ENCODE measurements around the gene KHDC3L. TPM values are rescaled to one million over a fixed set of nuclear protein-coding genes. Genes with fewer than 3 reads are reported as not detected.
"Not testable (repeated sequence)": the region's sequence is repeated elsewhere in the genome, so short reads cannot be mapped to it uniquely, and the experiment has no call there.

KHDC3L gene
- polyA plus RNA-seq, 6 donors from 2014 or later = not detected

GRCh38 chr6:73381531-73381930 lies 19.1 kb downstream of the KHDC3L start:
- not testable (repeated sequence) for H3K9me3 Mint-ChIP-seq; DNase-seq; ATAC-seq (ENCODE audit: low read depth in 2 of 2); H3K4me1 Mint-ChIP-seq; H3K27me3 Mint-ChIP-seq; H3K27ac Mint-ChIP-seq; H3K36me3 Mint-ChIP-seq
- H3K4me3 Mint-ChIP-seq = peak overlapping the region in 1 of 8 donors; percentile 10

DNA sequence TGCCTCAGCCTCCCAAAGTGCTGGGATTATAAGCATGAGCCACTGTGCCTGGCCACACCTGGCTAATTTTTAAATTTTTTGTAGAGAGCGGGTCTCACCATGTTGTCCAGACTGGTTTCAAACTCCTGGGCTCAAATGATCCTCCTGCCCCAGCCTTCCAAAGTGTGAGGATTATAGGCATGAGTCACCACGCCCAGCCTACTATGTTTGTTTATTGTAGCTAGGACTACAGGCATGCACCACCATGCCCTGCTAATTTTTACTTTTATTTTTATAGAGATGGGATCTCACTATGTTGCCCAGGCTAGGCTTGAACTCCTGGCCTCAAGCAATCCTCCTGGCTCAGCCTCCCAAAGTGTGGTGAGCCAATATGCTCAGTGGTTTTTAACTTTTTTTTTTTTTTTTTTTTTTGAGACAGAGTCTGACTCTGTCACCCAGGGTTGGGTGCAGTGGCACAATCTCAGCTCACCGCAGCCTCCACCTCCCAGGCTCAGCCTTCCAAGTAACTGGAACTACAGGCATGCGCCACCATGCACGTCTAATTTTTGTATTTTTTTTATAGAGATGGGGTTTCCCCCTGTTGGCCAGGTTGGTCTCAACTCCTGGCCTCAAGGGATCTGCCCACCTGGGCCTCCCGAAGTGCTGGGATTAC lies 20.1 kb downstream of the KHDC3L start:
- no peak overlapping the region for H3K27ac Mint-ChIP-seq
- no peaks in the 10 kb centered on the region for H3K27me3 Mint-ChIP-seq
- no peaks in the 10 kb centered on the region for H3K9me3 Mint-ChIP-seq
- H3K4me1 Mint-ChIP-seq = peaks cover 0 to 2% (median 0%) of the 10 kb centered on the region in 3 donors
- no peak for DNase-seq
- H3K36me3 Mint-ChIP-seq = no peaks in the 10 kb centered on the region
- no peak for ATAC-seq (ENCODE audit: low read depth in 2 of 2)
- H3K4me3 Mint-ChIP-seq = no peak overlapping the region

- peak overlapping the region in 2 of 6 donors; percentile 56 to 72 for H3K27ac Mint-ChIP-seq
- peak; percentile 16 to 18 for ATAC-seq (ENCODE audit: low read depth in 2 of 2)
Observed at GRCh38 chr6:73388433-73388799, 26.0 kb downstream of the KHDC3L start.

DNA sequence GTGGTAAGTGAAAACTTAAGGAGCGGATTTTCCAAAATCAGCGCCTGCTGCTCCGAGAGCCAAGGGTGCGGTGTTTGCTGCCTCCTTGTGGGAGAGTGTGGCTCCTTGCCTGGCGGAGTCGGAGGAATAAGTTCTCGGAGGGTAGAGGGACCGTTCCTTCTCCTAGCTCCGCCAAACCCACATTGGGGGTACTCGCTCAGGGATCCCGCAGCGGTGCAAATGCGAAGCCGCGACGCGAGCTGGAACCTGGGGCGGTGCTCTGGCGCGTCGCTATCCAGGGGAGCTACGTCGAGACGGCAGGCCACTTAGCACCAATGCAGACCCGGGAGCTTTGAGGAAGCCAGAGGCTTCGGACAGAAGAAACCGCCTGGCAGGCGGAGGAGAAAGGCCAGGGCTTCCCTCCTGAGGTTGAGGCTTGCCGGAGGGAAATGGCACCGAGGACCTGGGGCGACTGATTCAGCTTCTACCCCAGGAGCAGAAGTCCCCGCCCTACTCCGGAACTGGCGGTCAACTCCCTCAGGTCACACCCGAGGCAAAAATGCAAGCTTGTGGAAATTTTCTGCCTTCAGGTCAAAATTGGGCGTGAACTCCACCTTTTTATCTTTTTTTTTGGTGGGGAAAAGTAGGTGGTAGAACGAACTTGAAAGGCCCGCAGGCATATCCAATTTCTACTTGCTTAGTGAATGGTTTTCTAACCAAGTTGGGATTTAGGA lies 26.5 kb downstream of the KHDC3L start:
- H3K4me3 Mint-ChIP-seq = peak overlapping the region; percentile 82 to 93 (median 88)
- H3K27me3 Mint-ChIP-seq = peaks cover 0 to 13% (median 0%) of the 10 kb centered on the region in 3 donors
- H3K27ac Mint-ChIP-seq = peak overlapping the region in 3 of 6 donors; percentile 42 to 72 (median 56)
- no peaks in the 10 kb centered on the region for H3K9me3 Mint-ChIP-seq
- DNase-seq (peak; percentile 11), ATAC-seq (ENCODE audit: low read depth in 2 of 2) (peak; percentile 75 to 82)
- H3K36me3 Mint-ChIP-seq = no peaks in the 10 kb centered on the region
- peaks cover 0 to 14% (median 9%) of the 10 kb centered on the region in 3 donors for H3K4me1 Mint-ChIP-seq

More at GRCh38 chr6:73388433-73388799, 26.0 kb downstream of the KHDC3L start:
- no peak for DNase-seq
- Mint-ChIP-seq H3K4me3 (peak overlapping the region; percentile 82 to 93 (median 88)), H3K4me1 (peaks cover 0 to 14% (median 9%) of the 10 kb centered on the region in 3 donors), H3K36me3 (no peaks in the 10 kb centered on the region), H3K27me3 (peaks cover 0 to 13% (median 0%) of the 10 kb centered on the region in 3 donors), H3K9me3 (no peaks in the 10 kb centered on the region)

DNA sequence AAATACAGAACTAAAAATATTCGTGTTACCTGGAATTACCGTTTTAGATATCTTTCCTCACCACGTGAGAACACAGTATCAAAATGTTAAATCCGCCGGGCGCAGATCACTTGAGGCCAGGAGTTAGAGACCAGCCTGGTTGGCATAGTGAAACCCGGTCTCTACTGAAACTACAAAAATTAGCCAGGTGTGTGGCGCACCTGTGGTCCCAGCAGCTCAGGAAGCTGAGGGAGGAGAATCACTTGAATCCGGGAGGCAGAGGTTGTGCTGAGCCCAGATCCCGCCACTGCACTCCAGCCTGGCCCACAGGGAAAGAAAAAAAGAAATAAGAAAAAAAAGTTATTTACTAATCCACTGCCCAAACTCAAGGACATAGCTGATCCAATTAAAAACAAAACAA lies 27.4 kb downstream of the KHDC3L start:
- DNase-seq (no peak), ATAC-seq (ENCODE audit: low read depth in 2 of 2) (no peak)
- H3K9me3 Mint-ChIP-seq = no peaks in the 10 kb centered on the region
- no peak overlapping the region for H3K27ac Mint-ChIP-seq
- no peaks in the 10 kb centered on the region for H3K36me3 Mint-ChIP-seq
- H3K4me3 Mint-ChIP-seq = peak overlapping the region in 2 of 8 donors; percentile 51 to 86
- H3K4me1 Mint-ChIP-seq = peaks cover 0 to 14% (median 9%) of the 10 kb centered on the region in 3 donors
- peaks cover 0 to 13% (median 0%) of the 10 kb centered on the region in 3 donors for H3K27me3 Mint-ChIP-seq

GRCh38 chr6:73391675-73392074 lies 29.2 kb downstream of the KHDC3L start:
- no peak for DNase-seq
- peaks cover 0 to 14% (median 9%) of the 10 kb centered on the region in 3 donors for H3K4me1 Mint-ChIP-seq
- peaks cover 0 to 13% (median 0%) of the 10 kb centered on the region in 3 donors for H3K27me3 Mint-ChIP-seq
- no peak for ATAC-seq (ENCODE audit: low read depth in 2 of 2)
- peak overlapping the region in 1 of 8 donors; percentile 36 for H3K4me3 Mint-ChIP-seq
- no peak overlapping the region for H3K27ac Mint-ChIP-seq
- H3K9me3 Mint-ChIP-seq = no peaks in the 10 kb centered on the region
- no peaks in the 10 kb centered on the region for H3K36me3 Mint-ChIP-seq

- not testable (repeated sequence) for ATAC-seq (ENCODE audit: low read depth in 2 of 2); H3K9me3 Mint-ChIP-seq; H3K36me3 Mint-ChIP-seq; H3K27ac Mint-ChIP-seq; DNase-seq
- Mint-ChIP-seq H3K4me3 (peak overlapping the region in 1 of 8 donors; percentile 36), H3K4me1 (peaks cover 0 to 14% (median 9%) of the 10 kb centered on the region in 3 donors), H3K27me3 (peaks cover 0 to 13% (median 0%) of the 10 kb centered on the region in 3 donors)
Observed at GRCh38 chr6:73392188-73392587, 29.7 kb downstream of the KHDC3L start.

DNA sequence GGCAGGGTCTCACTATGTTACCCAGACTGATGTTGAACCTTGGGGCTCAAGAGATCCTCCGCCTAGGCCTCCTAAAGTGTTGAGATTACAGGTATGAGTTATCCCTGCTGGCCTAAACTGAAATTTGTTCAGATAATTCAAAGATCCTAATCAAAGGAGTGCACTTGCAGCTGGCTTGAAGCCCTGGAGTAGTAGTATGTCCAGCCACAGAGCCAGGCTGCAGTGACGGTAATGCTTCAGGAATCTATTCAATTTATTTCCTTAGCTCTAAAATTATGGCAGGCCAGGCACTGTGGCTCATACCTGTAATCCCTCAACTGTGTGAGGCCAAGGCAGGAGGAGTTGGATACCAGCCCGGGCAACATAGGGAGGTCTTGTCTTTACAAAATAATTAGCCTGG lies 30.8 kb downstream of the KHDC3L start:
- Mint-ChIP-seq H3K4me3 (peak overlapping the region in 2 of 8 donors; percentile 16 to 30), H3K4me1 (peaks cover 0 to 10% (median 9%) of the 10 kb centered on the region in 3 donors), H3K27me3 (peaks cover 0 to 8% (median 0%) of the 10 kb centered on the region in 3 donors), H3K36me3 (no peaks in the 10 kb centered on the region), H3K27ac (peak overlapping the region in 1 of 6 donors; percentile 22), H3K9me3 (no peaks in the 10 kb centered on the region)
- DNase-seq (no peak), ATAC-seq (ENCODE audit: low read depth in 2 of 2) (no peak)

DNA sequence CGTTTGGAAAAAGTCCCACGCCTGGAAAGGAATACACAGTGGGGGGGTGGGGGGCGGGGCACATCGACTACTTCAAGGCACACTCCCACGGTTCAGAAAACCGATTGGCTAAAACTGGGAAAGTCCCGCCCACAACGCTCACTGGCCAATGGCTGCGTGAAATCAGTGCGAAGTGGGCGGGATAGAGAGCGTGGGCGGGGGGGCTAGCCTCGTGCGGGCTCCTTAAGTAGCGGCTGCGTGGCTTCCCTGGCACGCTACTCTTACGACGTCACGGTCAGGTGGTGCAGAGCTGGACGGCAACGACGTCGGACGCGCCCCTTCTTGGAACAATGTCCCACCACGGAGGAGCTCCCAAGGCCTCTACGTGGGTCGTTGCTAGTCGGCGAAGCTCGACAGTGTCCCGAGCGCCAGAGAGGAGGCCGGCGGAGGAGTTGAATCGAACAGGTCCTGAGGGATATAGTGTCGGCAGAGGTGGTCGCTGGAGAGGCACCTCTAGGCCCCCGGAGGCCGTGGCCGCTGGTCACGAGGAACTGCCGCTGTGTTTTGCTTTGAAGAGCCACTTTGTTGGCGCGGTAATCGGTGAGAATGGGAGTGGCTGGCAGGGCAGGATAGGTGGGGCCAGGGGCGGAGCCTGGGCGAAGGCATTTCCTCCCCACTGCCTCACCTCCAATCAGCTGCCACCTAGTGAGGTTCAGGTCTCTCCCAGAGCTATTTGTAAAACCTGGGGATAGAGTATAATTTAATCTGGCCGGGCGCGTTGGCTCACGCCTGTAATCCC lies 32.3 kb downstream of the KHDC3L start, which contains the start of gene DDX43:
TSS of gene DDX43 (plus strand) at position 252 of the 778 bp plus-strand sequence. CDS start at position 330, 78 bp downstream.
- H3K9me3 Mint-ChIP-seq = no peaks in the 10 kb centered on the region
- DNase-seq (peak; percentile 44), ATAC-seq (ENCODE audit: low read depth in 2 of 2) (peak; percentile 85 to 86)
- peak within 1 kb of the TSS; percentile 75 to 93 (median 84) for H3K4me3 Mint-ChIP-seq
- H3K36me3 Mint-ChIP-seq = no peaks in the 10 kb centered on the region
- H3K4me1 Mint-ChIP-seq = no peaks in the 10 kb centered on the region
- H3K27ac Mint-ChIP-seq = peak within 1 kb of the TSS; percentile 63 to 96 (median 94)
- peaks cover 0 to 8% (median 0%) of the 10 kb centered on the region in 3 donors for H3K27me3 Mint-ChIP-seq

DNA sequence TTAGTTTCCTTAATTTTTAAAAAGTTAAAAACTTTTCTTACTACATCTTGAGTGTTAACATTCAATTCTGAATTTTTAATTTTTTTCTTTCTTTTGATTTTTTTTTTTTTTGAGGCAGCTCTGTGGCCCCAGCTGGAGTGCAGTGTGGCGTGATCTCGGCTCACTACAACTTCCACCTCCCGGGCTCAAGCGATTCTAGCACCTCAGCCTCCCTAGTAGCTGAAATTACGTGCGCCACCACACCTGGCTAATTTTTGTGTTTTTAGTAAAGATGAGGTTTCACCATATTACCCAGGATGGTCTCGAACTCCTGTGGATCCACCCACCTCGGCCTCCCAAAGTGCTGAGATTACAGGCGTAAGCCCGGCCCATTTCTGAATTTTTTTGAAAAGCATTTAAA lies 33.4 kb downstream of the KHDC3L start:
- H3K4me1 Mint-ChIP-seq = no peaks in the 10 kb centered on the region
- peaks cover 0 to 8% (median 0%) of the 10 kb centered on the region in 3 donors for H3K27me3 Mint-ChIP-seq
- no peak overlapping the region for H3K27ac Mint-ChIP-seq
- H3K4me3 Mint-ChIP-seq = no peak overlapping the region
- ATAC-seq (ENCODE audit: low read depth in 2 of 2) (no peak), DNase-seq (no peak)
- no peaks in the 10 kb centered on the region for H3K36me3 Mint-ChIP-seq
- H3K9me3 Mint-ChIP-seq = no peaks in the 10 kb centered on the region

GRCh38 chr6:73400656-73401055 lies 38.2 kb downstream of the KHDC3L start:
- H3K27me3 Mint-ChIP-seq = no peaks in the 10 kb centered on the region
- DNase-seq (no peak), ATAC-seq (ENCODE audit: low read depth in 2 of 2) (no peak)
- H3K4me1 Mint-ChIP-seq = no peaks in the 10 kb centered on the region
- H3K27ac Mint-ChIP-seq = peak overlapping the region in 1 of 6 donors; percentile 14
- no peaks in the 10 kb centered on the region for H3K9me3 Mint-ChIP-seq
- H3K4me3 Mint-ChIP-seq = no peak overlapping the region
- H3K36me3 Mint-ChIP-seq = no peaks in the 10 kb centered on the region

DNA sequence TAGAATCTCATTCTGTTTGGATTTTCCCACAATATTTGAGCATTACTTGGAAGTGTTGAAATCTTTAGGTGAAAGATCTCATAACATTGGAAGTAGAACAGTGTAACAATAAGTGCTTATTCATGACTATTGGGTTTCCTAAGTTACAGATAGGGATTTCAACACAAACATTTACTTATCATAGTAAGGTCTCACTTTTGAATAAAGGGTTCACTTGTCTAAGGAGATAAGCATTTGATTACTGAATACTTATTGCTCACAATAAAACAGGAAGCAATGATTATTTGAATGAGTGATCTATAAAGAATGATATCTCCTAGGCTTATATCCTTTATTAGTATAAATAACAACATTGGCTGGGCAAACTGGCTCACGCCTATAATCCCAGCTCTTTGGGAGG lies 46.9 kb downstream of the KHDC3L start:
- H3K27me3 Mint-ChIP-seq = no peaks in the 10 kb centered on the region
- DNase-seq (no peak), ATAC-seq (ENCODE audit: low read depth in 2 of 2) (no peak)
- H3K9me3 Mint-ChIP-seq = no peaks in the 10 kb centered on the region
- H3K27ac Mint-ChIP-seq = no peak overlapping the region
- H3K36me3 Mint-ChIP-seq = no peaks in the 10 kb centered on the region
- no peak overlapping the region for H3K4me3 Mint-ChIP-seq
- H3K4me1 Mint-ChIP-seq = no peaks in the 10 kb centered on the region

DNA sequence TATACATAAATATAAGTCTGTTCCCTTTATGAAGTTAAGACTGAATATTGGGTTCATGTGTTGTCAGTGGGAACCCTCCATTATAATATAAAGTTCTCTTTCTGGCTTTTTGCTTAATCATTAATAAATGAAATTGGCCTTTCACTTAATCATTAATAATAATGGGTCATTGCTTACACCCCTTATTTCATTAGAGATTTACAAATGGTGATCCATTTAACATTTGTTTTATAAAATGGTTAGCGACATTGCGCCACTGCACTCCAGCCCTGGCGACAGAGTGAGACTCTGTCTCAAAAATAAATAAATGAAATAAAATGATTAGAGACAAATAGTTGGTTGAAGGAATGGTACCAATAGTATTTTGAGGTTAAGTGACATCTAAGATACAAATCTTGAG lies 50.6 kb downstream of the KHDC3L start:
- peaks cover 3 to 8% of the 10 kb centered on the region in 2 donors for H3K36me3 Mint-ChIP-seq
- H3K27me3 Mint-ChIP-seq = no peaks in the 10 kb centered on the region
- no peak for DNase-seq
- H3K27ac Mint-ChIP-seq = no peak overlapping the region
- no peak overlapping the region for H3K4me3 Mint-ChIP-seq
- H3K4me1 Mint-ChIP-seq = no peaks in the 10 kb centered on the region
- no peaks in the 10 kb centered on the region for H3K9me3 Mint-ChIP-seq
- no peak for ATAC-seq (ENCODE audit: low read depth in 2 of 2)
